Neural cell (in vitro differentiated cells): Measurements from ENCODE around the gene CLSTN3.

Source experiments
- EP300 ChIP-seq: fragments of 450-650 bp; conservative IDR thresholded peaks from 2 replicates; pipeline ENCODE4 v1.6.1; 2014; ENCODE audit warnings: antibody characterized with exemption, mild to moderate bottlenecking, moderate library complexity; ENCODE audit not compliant: poor library complexity, severe bottlenecking
- EZH2 ChIP-seq: fragments of 200-600, 300-800 bp; shearing (Covaris generic), sonication (generic); IDR thresholded peaks from 2 replicates; pipeline ENCODE4 v1.6.1; 2014; ENCODE audit warnings: antibody characterized with exemption, low read length, borderline replicate concordance, mild to moderate bottlenecking; ENCODE audit not compliant: insufficient read depth, poor library complexity, severe bottlenecking
- SMC3 ChIP-seq: fragments of 450-650 bp; conservative IDR thresholded peaks from 2 replicates; pipeline ENCODE4 v1.6.1; 2014; ENCODE audit warnings: antibody characterized with exemption, mild to moderate bottlenecking, moderate library complexity; ENCODE audit not compliant: poor library complexity
- TAF1 ChIP-seq: IDR thresholded peaks from 2 replicates; pipeline ENCODE4 v1.6.1; 2012; ENCODE audit warnings: low read depth
- TF ChIP-seq, protein P1 (sequence below): fragments of 450-650 bp; IDR thresholded peaks from 2 replicates; pipeline ENCODE4 v1.5.1; 2014; ENCODE audit warnings: antibody characterized with exemption, mild to moderate bottlenecking, moderate library complexity; ENCODE audit not compliant: poor library complexity, severe bottlenecking
- TF ChIP-seq, protein P2 (sequence below): IDR thresholded peaks from 2 replicates; pipeline ENCODE4 v1.6.1; 2012; ENCODE audit warnings: borderline replicate concordance

DNA sequence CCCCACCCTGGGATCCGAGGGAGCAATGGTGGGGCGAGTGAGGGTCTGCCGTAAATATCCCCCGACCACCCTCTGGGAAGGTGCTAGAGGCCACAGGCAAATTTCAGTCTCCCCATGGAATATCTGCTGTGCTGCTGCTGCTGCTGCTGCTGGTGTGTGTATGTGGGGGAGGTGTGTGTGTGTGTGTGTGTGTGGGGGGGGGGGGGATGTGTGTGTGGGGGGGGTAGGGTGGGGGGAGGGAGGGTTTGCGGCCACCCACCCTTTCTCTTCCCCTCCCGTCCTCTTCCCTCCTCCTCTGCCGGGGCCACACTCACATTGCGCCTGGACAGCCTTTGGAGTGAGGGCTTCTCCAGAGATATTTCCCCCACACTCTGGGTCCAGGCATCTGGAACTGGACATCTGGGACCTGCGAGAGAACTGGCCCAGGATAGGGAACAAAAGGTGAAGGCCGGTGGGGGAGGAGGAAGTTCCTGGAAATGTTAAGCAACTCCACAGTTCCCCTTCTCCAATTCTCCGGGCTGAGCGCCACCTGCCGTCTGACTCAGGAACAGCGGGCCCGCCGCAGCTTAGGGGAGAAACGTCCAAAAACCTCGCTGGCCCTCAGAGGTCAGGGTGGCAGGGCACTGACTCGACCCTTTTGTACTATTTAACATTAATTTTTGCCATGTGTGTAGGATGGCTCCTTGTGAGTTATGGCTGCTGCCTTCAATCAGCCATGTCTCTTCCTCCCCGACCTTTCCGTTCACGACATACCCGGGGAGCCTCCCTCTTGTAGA, 21.2 kb upstream of the CLSTN3 start, which contains the start of gene C1RL:
- TF ChIP-seq EZH2 (no peak), TAF1 (no peak), EP300 (no peak), SMC3 (peak; percentile 82)
- TF ChIP-seq, protein P1, sequence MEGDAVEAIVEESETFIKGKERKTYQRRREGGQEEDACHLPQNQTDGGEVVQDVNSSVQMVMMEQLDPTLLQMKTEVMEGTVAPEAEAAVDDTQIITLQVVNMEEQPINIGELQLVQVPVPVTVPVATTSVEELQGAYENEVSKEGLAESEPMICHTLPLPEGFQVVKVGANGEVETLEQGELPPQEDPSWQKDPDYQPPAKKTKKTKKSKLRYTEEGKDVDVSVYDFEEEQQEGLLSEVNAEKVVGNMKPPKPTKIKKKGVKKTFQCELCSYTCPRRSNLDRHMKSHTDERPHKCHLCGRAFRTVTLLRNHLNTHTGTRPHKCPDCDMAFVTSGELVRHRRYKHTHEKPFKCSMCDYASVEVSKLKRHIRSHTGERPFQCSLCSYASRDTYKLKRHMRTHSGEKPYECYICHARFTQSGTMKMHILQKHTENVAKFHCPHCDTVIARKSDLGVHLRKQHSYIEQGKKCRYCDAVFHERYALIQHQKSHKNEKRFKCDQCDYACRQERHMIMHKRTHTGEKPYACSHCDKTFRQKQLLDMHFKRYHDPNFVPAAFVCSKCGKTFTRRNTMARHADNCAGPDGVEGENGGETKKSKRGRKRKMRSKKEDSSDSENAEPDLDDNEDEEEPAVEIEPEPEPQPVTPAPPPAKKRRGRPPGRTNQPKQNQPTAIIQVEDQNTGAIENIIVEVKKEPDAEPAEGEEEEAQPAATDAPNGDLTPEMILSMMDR, result peak; percentile 84
- TF ChIP-seq, protein P2, sequence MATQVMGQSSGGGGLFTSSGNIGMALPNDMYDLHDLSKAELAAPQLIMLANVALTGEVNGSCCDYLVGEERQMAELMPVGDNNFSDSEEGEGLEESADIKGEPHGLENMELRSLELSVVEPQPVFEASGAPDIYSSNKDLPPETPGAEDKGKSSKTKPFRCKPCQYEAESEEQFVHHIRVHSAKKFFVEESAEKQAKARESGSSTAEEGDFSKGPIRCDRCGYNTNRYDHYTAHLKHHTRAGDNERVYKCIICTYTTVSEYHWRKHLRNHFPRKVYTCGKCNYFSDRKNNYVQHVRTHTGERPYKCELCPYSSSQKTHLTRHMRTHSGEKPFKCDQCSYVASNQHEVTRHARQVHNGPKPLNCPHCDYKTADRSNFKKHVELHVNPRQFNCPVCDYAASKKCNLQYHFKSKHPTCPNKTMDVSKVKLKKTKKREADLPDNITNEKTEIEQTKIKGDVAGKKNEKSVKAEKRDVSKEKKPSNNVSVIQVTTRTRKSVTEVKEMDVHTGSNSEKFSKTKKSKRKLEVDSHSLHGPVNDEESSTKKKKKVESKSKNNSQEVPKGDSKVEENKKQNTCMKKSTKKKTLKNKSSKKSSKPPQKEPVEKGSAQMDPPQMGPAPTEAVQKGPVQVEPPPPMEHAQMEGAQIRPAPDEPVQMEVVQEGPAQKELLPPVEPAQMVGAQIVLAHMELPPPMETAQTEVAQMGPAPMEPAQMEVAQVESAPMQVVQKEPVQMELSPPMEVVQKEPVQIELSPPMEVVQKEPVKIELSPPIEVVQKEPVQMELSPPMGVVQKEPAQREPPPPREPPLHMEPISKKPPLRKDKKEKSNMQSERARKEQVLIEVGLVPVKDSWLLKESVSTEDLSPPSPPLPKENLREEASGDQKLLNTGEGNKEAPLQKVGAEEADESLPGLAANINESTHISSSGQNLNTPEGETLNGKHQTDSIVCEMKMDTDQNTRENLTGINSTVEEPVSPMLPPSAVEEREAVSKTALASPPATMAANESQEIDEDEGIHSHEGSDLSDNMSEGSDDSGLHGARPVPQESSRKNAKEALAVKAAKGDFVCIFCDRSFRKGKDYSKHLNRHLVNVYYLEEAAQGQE, result no peak
